GM12878 (cell line): ENCODE data around the gene SRL. TPM values are rescaled to one million over a fixed set of nuclear protein-coding genes. Genes with fewer than 3 reads are reported as not detected.

Experiments
- ATAC-seq: fragments of 200-7000 bp; cut with Tn5 transposase; 3 replicates; pipeline ENCODE4 v1.9.1; 2020; ENCODE audit warnings: mild to moderate bottlenecking, moderate library complexity
- BruUV-seq: library from RNA; stranded (reverse); fragments of 400-500 nt; replicated peaks from 2 replicates; lab custom pipeline; 2021; lab: Mats Ljungman, UMichigan
- CTCF ChIA-PET: fragments of 300-600 bp; sonication (Branson Sonifier 250); formaldehyde crosslinking; extraction: SDS; loops from one replicate; lab custom pipeline; 2021; ENCODE audit warnings: inconsistent platforms; lab: Yijun Ruan, JAX
- POLR2A ChIA-PET: fragments of 350-600 bp; formaldehyde crosslinking; extraction: SDS; loops from one replicate; lab custom pipeline; 2021; ENCODE audit warnings: inconsistent platforms; lab: Charles Lee
- RAD21 ChIA-PET: fragments of 300-600 bp; sonication (Branson Sonifier 250); formaldehyde crosslinking; loops from one replicate; lab custom pipeline; 2023; ENCODE audit warnings: antibody characterized with exemption; ENCODE audit not compliant: unreplicated experiment; lab: Charles Lee
- SMC1A ChIA-PET: fragments of 300-600 bp; sonication (Branson Sonifier 250); formaldehyde crosslinking; loops from one replicate; lab custom pipeline; 2023; ENCODE audit not compliant: unreplicated experiment, uncharacterized antibody; lab: Charles Lee
- DNase-seq: peaks from one replicate; pipeline ENCODE4 v3.0.0-alpha.2; 2011; ENCODE audit warnings: low read depth, low spot score
- FAIRE-seq: peaks from 3 replicates; lab custom pipeline; 2011; peaks lifted over from hg19 to GRCh38; lab: Jason Lieb, UNC
- H2AFZ ChIP-seq: 2 replicates; pipeline ENCODE4 v1.6.0; 2011; ENCODE audit warnings: low read depth, low read length, control low read depth; ENCODE audit not compliant: control insufficient read depth
- H3K27ac ChIP-seq: 2 replicates; pipeline ENCODE4 v1.5.1; 2011; ENCODE audit warnings: control low read depth; ENCODE audit not compliant: control insufficient read depth, insufficient read depth
- H3K27me3 ChIP-seq, 2 experiments: replicated peaks in 1 of 2; 2 replicates each; pipeline versions ENCODE4 v1.6.0 to v1.6.1; 2011; ENCODE audit warnings: low read length in 1 of 2; ENCODE audit not compliant: control insufficient read depth in 2 of 2, insufficient read depth in 2 of 2
- H3K36me3 ChIP-seq, 2 experiments: 2 replicates each; pipeline ENCODE4 v1.5.1; 2011; ENCODE audit warnings: low read length in 1 of 2; ENCODE audit not compliant: control insufficient read depth in 2 of 2, insufficient read depth in 2 of 2
- H3K4me1 ChIP-seq: 2 replicates; pipeline ENCODE4 v1.6.1; 2011; ENCODE audit warnings: mild to moderate bottlenecking, low read length, moderate library complexity, mixed read lengths; ENCODE audit not compliant: control insufficient read depth, insufficient read depth
- H3K4me2 ChIP-seq: 2 replicates; pipeline ENCODE4 v1.6.0; 2011; ENCODE audit warnings: control low read depth; ENCODE audit not compliant: control insufficient read depth, insufficient read depth
- H3K4me3 ChIP-seq: fragments of 200-600 bp; sonication (generic); 2 replicates; pipeline ENCODE4 v1.5.1; 2016
- H3K79me2 ChIP-seq: 2 replicates; pipeline ENCODE4 v1.6.0; 2011; ENCODE audit warnings: low read length; ENCODE audit not compliant: control insufficient read depth, insufficient read depth
- H3K9ac ChIP-seq: 2 replicates; pipeline ENCODE4 v1.8.0; 2011; ENCODE audit warnings: low read length, control low read depth, mixed read lengths; ENCODE audit not compliant: control insufficient read depth, insufficient read depth
- H3K9me3 ChIP-seq: replicated peaks from 3 replicates; pipeline ENCODE4 v1.5.1; 2011; ENCODE audit warnings: mild to moderate bottlenecking, low read length; ENCODE audit not compliant: control insufficient read depth, insufficient read depth
- H4K20me1 ChIP-seq: 2 replicates; pipeline ENCODE4 v1.6.0; 2011; ENCODE audit not compliant: control insufficient read depth, insufficient read depth
- BCL3 ChIP-seq: IDR thresholded peaks from 2 replicates; pipeline ENCODE4 v1.6.1; 2011; ENCODE audit warnings: borderline replicate concordance, low read depth, mild to moderate bottlenecking, moderate library complexity, low read length; ENCODE audit not compliant: insufficient read depth, poor library complexity, severe bottlenecking
- BHLHE40 ChIP-seq, 2 experiments: fragments of 450-650 bp in 1 of 2; IDR thresholded peaks; 2 replicates each; pipeline ENCODE4 v1.6.1; 2011 to 2017; ENCODE audit warnings: low read depth in 2 of 2, borderline replicate concordance in 1 of 2, improper control_type of control experiment in 1 of 2, low read length in 1 of 2, mild to moderate bottlenecking in 1 of 2
- CEBPB ChIP-seq, 2 experiments: fragments of 150-350 bp in 1 of 2; IDR thresholded peaks; 2 replicates each; pipeline ENCODE4 v1.6.1; 2012 to 2014; ENCODE audit warnings: low read depth in 2 of 2, low read length in 2 of 2, borderline replicate concordance in 1 of 2, inconsistent platforms in 1 of 2
- CHD2 ChIP-seq: IDR thresholded peaks from 2 replicates; pipeline ENCODE4 v1.6.1; 2011; ENCODE audit warnings: low read depth, low read length, improper control_type of control experiment, borderline replicate concordance
- ELK1 ChIP-seq: IDR thresholded peaks from 2 replicates; pipeline ENCODE4 v1.6.1; 2012; ENCODE audit warnings: low read depth, low read length, improper control_type of control experiment
- HDGF ChIP-seq: fragments of 450-650 bp; IDR thresholded peaks from 2 replicates; pipeline ENCODE4 v1.6.1; 2016; ENCODE audit warnings: antibody characterized with exemption
- JUND ChIP-seq: IDR thresholded peaks from 2 replicates; pipeline ENCODE4 v1.6.1; 2012; ENCODE audit warnings: low read depth, mild to moderate bottlenecking, low read length, improper control_type of control experiment, moderate library complexity
- NR2C1 ChIP-seq: fragments of 450-650 bp; IDR thresholded peaks from 2 replicates; pipeline ENCODE4 v1.6.1; 2017; ENCODE audit warnings: antibody characterized with exemption, mild to moderate bottlenecking, moderate library complexity
- PAX8 ChIP-seq: fragments of 450-650 bp; IDR thresholded peaks from 2 replicates; pipeline ENCODE4 v1.6.1; 2017; ENCODE audit warnings: mild to moderate bottlenecking, moderate library complexity
- POLR2A ChIP-seq: IDR thresholded peaks from 2 replicates; pipeline ENCODE4 v1.6.1; 2011; ENCODE audit warnings: low read depth, mild to moderate bottlenecking, low read length
- RB1 ChIP-seq: fragments of 450-650 bp; formaldehyde crosslinking; IDR thresholded peaks from 2 replicates; pipeline ENCODE4 v1.6.1; 2017; ENCODE audit warnings: mild to moderate bottlenecking, borderline replicate concordance
- REST ChIP-seq: IDR thresholded peaks from 2 replicates; pipeline ENCODE4 v1.6.1; 2012; ENCODE audit warnings: mild to moderate bottlenecking, low read depth, low read length
- RUNX3 ChIP-seq: IDR thresholded peaks from 2 replicates; pipeline ENCODE4 v1.6.1; 2012; ENCODE audit warnings: low read length, inconsistent platforms
- SRF ChIP-seq, 2 experiments: IDR thresholded peaks; 2 replicates each; pipeline ENCODE4 v1.6.1; 2011; ENCODE audit warnings: low read depth in 2 of 2, low read length in 2 of 2, mild to moderate bottlenecking in 1 of 2, moderate library complexity in 1 of 2
- TARDBP ChIP-seq: IDR thresholded peaks from 2 replicates; pipeline ENCODE4 v1.6.1; 2016; ENCODE audit warnings: borderline replicate concordance
- TCF3 ChIP-seq: IDR thresholded peaks from 2 replicates; pipeline ENCODE4 v1.6.1; 2012; ENCODE audit warnings: low read depth, mild to moderate bottlenecking, low read length, borderline replicate concordance; ENCODE audit not compliant: insufficient read depth
- ZNF217 ChIP-seq: fragments of 450-650 bp; IDR thresholded peaks from 2 replicates; pipeline ENCODE4 v1.6.1; 2017; ENCODE audit warnings: antibody characterized with exemption, mild to moderate bottlenecking
- WGBS: methylation state at CpG from one replicate; pipeline ENCODE4 v1.1.6; 2016; ENCODE audit warnings: low lambda C conversion rate; ENCODE audit not compliant: insufficient replicate concordance, insufficient coverage; ENCODE audit errors: missing lambda C conversion rate; 5-methylcytosine and 5-hydroxymethylcytosine counted together
- in situ Hi-C: fragments of 300-500 bp; cut with MboI; formaldehyde crosslinking; loops from 9 replicates; pipeline ENCODE4 v1.14.3; 2018; ENCODE audit warnings: mixed read lengths
- intact Hi-C: fragments of 100-400 bp; cut with micrococcal nuclease; formaldehyde crosslinking; loops from one replicate; pipeline ENCODE4 v1.14.2; 2022; ENCODE audit not compliant: unreplicated experiment
- polyA plus RNA-seq, 11 experiments: library from polyadenylated mRNA; depleted of rRNA in 4 of 11; unstranded in 6 of 11; stranded (reverse) in 5 of 11; fragments of >200 nt; fragmentation: Nextera tagmentation in 4 of 11; fragmentation: Illumina TruSeq in 1 of 11; extraction: Ambion mirVana in 4 of 11; extraction: Trizol in 1 of 11; gene quantifications; 1 replicate in 1 of 11; 2 replicates in 10 of 11; pipeline versions ENCODE4 v1.2.1 to v1.2.3, GENCODE V29; 2011 to 2016; ENCODE audit warnings: inconsistent platforms in 2 of 11, missing spikeins in 2 of 11, low read depth in 1 of 11
- total RNA-seq, 4 experiments: library from RNA; depleted of rRNA in 3 of 4; stranded (reverse); fragments of >200 nt in 3 of 4; fragmentation: Illumina TruSeq in 1 of 4; extraction: Trizol in 1 of 4; gene quantifications; 2 replicates each; pipeline versions ENCODE4 v1.2.1 to v1.2.3, GENCODE V29; 2013 to 2021

SRL gene
- total and polyA plus RNA-seq, 10 of the 15 experiments (the other 5 are each of a cell fraction or from before 2014, with no cell fraction given): not detected

- WGBS: 72% methylated on average over 4 of the region's 4 CpGs
- FAIRE-seq (no peak), ATAC-seq (no peak), DNase-seq (no peak)
- RAD21 ChIA-PET: no interaction called here
- intact Hi-C loops: no loop called here
- TF ChIP-seq ZNF217: no peak
- TF ChIP-seq BHLHE40 (IDR thresholded peaks at IDR 0.05; ENCODE audit: borderline replicate concordance in 1 of 2, low read depth in 2 of 2, low read length in 1 of 2): no peak
- TF ChIP-seq RUNX3: no peak
- no peak for TF ChIP-seq NR2C1
- no peak for TF ChIP-seq SRF (IDR thresholded peaks at IDR 0.05; ENCODE audit: low read depth in 2 of 2, low read length in 2 of 2)
- TF ChIP-seq RB1: no peak
- TF ChIP-seq BCL3: no peak
- TF ChIP-seq CHD2: no peak
- TF ChIP-seq TARDBP: no peak
- no peak for TF ChIP-seq JUND
- TF ChIP-seq HDGF: no peak
- no peak for TF ChIP-seq ELK1
- TF ChIP-seq CEBPB (IDR thresholded peaks at IDR 0.05; ENCODE audit: borderline replicate concordance in 1 of 2, low read depth in 2 of 2, low read length in 2 of 2): no peak
- TF ChIP-seq POLR2A: no peak
- no peak for TF ChIP-seq PAX8
- TF ChIP-seq TCF3: no peak
- no peak for TF ChIP-seq REST
- Histone ChIP-seq H4K20me1 (no peaks in the 10 kb centered on the region), H3K27ac (no peak overlapping the region), H3K4me3 (no peak overlapping the region), H3K9ac (no peak overlapping the region), H3K4me2 (no peak overlapping the region), H3K79me2 (no peaks in the 10 kb centered on the region), H3K9me3 (no peaks in the 10 kb centered on the region), H2AFZ (no peak overlapping the region), H3K4me1 (no peaks in the 10 kb centered on the region), H3K36me3 (no peaks in the 10 kb centered on the region), H3K27me3 (no peaks in the 10 kb centered on the region)
- CTCF ChIA-PET: no interaction called here
- BruUV-seq: no TSS peak
- POLR2A ChIA-PET: no interaction called here
- SMC1A ChIA-PET: no interaction called here
- in situ Hi-C loops: no loop called here
Measured at GRCh38 chr16:4157376-4157825, 84.5 kb downstream of the SRL start.
